GM21737 (cell line): ENCODE measurements around the gene PATE3.

Experiments used
- ATAC-seq: cut with Tn5 transposase; IDR thresholded peaks from one replicate; pipeline ENCODE4 v1.9.1; 2021; ENCODE audit warnings: mild to moderate bottlenecking, moderate library complexity; ENCODE audit not compliant: unreplicated experiment

The PATE3 gene, protein sequence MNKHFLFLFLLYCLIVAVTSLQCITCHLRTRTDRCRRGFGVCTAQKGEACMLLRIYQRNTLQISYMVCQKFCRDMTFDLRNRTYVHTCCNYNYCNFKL

DNA sequence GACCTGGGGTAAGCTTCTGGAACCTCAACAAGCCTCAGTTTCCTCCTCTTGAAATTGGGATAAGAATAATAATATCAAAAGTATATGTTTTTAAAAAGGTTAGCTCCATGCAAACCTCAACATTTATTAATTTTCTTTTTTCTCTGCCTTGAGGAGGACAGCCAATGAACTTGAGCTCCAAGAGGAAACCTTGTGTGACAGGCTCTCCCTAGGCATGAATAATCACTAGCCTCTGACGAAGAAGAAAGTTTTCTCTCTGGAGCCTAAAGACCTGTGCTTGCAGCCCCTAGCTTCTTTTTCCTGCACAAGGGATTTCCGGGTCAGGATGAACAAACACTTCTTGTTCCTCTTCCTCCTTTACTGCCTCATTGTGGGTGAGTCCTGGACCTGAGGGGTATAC, at the start of gene PATE3:
PATE3 (plus strand) TSS at position 301 of the 400 bp plus-strand sequence; CDS start at position 326, 25 bp downstream.
- no peak for ATAC-seq

DNA sequence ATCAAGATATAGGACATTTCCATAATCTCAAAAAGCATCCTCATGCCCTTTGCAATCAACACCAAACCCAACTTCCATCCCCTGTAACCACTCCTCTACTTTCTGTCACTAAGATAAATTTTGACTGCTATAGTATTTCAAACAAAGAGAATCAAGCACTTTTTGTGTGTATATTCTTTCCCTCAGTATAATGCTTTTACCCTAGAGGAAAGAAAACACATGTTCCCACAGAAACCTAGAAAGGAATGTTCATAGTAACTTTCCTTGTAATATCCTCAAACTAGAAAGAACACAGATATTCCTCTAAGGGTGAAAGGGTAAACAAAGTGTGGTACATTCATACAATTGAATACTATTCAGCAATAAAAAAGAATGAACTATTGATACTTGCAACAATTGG, 47.3 kb upstream of the PATE3 start:
- no peak for ATAC-seq

DNA sequence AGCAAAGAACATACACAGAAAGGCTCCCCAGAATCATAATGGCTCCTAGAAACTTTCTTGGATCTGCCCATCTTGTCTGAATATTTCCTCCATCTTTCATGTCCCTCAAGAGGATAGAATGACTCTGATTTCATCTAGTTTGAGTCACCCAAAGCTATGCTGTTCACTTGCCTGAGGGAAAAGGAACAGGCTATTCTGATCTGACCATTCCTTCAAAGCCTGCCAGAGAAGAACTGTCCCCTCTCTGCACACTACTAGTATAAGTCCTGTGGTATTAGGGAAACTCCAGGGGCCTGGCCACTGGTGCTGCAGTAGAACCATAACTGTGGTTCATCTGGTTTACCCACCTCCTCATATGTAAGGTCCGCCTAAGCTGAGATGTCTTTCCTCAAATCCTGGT, 44.2 kb upstream of the PATE3 start:
- no peak for ATAC-seq

DNA sequence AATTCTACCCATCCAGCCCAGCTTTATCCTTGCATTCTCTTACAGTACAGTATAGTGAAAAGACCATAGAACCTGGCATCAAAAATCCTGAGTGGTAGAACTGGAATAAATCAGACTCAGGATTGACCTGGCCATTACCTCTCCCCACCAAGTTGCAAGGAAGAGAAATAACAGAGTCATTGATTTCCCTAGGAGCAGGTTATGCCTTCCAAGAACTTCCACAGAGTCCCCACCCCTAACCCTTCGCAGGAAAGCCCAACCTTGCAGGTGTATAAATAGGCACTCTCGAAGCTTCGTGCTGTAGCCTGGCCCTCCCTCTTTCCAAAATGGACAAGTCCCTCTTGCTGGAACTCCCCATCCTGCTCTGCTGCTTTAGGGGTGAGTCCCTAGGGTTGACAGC, 41.9 kb upstream of the PATE3 start, which contains the start of gene PATE1:
PATE1 (plus strand) TSS at position 301 of the 400 bp plus-strand sequence; CDS start at position 327, 26 bp downstream.
- no peak for ATAC-seq

DNA sequence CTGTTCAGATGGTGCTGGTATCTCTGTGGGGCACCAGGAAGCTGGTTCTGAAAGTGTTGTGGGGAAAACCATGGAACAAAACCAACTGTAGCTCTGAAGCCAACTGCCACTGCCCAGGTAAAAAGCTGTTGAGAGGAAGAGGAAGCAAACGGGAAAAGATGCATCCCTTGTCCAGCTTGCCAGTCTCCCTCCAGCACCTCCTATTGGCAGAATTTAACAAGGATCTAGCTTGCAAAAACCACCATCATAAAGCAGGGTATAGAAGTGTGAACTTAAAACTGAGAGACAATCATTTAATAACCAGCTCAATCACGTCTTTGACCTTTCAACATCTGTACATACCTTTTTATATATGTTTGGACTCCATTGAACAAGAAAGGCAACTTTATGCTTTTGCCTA, 37.3 kb upstream of the PATE3 start:
- ATAC-seq = no peak

DNA sequence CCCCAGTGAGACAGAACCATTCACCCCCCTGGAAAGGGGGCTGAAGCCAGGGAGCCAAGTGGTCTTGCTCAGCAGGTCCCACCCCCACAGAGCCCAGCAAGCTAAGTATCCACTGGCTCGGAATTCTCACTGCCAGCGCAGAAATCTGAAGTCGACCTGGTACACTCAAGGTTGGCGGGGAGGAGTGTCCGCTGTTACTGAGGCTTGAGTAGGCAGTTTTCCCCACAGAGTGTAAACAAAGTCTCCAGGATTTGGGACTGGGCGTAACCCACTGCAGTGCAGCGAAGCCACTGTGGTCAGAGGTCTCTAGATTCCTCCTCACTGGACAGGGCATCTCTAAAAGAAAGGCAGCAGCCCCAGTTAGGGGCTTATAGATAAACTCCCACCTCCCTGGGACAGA, 31.9 kb upstream of the PATE3 start:
- no peak for ATAC-seq

DNA sequence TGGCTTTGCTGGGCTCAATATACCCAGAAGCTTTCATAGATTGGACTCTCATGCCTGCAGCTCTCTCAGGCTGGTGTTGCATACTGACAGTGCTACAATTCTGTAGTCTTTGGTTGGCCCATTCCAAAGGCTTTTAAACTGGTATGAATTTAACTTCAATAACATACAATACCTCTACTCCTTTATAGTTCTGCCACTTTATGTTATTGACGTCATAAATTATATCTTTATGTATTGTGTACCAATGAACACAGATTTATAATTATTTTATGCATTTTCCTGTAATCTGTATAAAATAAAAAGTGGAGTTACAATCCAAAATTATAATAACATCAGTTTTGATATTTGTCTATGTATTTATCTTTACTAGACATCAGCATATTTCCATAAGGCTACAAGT, 25.5 kb upstream of the PATE3 start:
- ATAC-seq = no peak

DNA sequence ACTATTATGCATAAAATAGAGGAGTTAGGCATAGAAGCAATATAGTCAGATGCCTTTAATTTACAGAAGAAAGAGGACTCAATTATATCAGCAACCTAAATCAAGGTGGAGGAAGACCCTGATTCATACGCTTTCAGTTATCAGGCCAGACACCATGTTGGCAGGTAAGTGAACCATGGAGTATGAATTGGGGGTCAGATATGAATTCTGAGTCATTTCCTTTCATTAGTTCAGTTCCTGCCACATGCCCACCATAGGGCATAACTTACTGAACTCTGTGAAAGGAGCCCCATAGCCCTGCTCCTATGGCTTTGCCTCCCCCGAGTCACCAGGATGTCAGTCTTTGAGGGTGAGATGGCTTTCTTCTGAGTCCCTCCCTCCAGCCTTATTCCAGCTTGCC, 24.4 kb upstream of the PATE3 start:
- ATAC-seq = no peak

DNA sequence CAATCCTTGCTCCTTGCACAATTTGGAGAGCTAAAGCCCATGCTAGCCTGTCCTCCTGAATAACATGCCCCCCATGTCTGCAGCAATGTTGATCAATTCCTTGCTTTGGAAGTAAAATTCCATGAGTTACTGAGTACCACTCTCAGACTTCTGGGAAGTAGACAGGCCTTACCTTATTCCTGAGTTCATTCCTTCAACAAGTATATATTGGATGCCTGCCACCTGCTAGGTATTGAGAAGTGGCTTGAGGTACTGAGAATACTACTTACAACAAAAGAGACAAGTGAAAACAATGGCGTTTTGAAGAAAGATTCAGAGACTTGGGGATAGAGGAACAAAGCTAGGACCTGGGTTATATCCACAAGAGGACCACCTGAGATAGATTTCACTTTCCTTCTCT, 21.7 kb upstream of the PATE3 start:
- no peak for ATAC-seq

DNA sequence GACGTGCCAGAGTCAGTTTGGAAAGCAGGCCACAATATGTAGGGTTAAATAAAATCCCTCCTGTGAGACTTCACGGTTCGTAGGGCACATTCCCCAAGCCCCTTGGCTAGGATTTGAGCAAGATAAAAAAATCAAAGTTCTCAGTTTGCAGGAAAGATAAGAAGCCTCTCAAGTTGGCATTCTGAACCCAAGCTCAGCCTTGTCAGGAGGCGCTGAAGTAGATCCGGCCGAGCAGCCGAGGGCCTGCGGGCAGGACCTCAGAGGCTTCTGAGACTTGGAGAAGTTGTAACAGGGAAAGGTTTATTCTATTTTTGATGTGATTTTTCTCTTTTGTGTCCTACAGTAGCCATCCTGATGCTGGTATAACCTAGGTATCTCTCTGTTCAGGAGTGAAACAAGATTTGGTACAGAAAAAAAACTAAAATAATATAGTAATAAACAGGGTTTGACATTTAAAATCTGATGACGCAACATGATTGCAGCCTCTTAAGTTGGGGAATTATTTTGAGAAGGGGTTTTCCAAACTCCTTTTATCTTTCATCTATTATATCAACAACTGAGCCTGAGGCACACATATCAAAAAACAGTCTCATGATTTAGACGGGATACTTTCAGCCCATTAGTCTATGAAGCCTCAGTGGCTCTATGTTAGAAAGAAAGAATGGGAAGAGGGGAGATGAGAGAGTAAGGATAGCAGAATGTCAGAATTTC, 19.4 kb upstream of the PATE3 start:
- no peak for ATAC-seq

DNA sequence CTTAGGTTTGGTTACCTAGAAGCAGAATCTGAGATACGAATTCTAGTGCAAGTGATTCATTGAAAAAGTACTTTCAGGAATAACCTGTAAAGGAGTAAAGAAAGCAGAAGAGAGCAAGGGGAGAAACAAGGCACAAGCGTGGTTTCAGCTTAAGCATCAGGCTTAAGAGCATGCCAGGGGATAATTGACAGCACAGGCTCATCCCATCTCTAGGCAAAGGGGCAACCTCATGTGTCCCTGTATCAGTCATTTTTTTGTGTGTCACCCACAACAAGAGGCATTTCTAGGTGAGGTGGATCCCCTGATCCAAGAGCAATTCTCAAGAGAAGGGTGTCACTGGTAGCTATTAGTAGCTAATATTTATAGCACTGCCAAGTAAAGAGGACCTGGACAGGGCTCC, 17.3 kb upstream of the PATE3 start:
- no peak for ATAC-seq

DNA sequence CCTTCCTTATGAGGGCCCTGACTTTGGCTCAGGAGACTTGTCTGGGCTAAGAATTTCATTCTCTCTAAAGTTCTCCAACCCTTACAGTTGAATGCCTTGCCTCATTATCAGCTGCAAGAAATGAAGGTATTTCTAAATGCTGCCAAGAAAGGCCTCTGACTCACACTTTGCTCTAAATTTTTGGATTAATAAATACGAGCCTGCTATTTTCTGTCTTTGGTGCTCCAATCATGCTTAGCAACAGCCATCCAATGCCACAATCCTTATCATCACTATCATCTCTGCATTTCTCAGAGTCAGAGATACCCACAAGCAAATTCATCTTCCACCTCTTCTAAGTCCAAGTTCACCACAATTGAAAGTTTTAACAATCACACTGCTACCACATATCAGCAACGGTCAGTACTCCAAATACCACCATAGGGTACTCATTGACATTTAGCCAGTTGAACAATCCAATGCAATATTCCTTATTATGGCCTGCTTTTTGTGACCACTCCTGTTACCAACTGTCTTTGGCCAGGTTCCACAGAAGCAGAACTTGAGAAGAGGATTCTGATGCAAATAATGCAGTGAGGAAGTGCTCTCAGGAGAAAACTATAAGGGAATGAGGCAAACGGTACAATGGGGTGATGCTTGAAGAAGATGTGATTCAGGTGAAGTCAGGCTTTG, 15.0 kb upstream of the PATE3 start:
- no peak for ATAC-seq

DNA sequence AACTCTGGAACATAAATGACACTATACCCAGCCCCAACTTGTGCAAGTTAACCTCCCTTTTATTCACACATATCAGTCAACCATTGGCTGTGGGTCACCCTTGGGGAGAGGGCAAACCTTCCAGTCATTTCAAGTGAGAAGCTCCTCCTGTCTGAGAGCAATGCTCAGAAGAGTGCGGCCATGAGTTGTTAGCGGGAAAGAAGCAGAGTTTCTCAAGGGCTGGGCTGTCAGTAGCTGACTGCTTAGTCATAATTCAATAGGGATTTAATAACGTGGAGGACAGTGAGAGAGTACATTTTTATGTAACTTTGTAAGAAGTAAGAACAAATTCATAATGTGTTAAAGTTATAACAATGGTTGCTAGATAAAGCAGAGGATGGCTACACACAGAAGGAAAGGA, 14.4 kb upstream of the PATE3 start:
- ATAC-seq = no peak

DNA sequence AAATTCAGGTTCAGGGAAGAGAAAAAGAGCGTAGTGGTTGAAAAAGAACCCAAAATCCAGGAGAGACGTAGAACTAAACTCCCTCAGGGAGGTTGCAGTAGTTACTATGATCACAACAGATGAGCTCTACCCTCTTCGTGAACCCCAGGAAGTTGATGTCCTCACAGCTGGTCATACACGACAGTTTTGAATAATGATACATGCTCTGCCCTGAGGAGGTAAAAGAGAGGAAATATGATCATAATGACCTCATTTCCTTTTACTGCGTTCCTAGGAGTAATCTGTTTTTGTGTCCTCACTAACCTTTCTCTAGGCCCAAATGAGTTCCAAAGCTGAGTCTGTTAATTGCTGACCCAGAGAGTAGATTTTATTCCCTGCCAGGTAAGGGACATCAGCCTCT, 10.6 kb upstream of the PATE3 start:
- ATAC-seq = no peak

DNA sequence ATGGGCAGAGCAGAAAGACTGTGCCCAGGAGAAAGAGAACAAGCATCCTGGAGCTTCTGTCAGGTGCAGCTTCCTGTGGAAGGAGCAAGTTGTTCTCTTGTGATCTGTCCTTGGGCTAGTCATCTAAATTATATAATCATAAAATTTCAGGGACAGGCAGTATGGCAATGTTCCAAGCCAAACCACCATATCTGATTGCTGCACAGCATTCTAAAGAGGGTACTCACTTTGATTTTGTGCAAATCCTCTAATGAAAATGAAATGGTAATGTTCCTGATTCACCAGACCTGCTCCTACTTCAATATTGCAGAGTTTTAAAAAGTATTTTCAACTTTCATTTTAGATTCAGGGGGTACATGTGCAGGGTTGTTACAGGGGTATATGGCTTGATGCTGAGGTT, 9.2 kb upstream of the PATE3 start, which contains the start of gene PATE2:
PATE2 (minus strand) TSS at position 101 of the 400 bp plus-strand sequence; CDS start at position 46, 55 bp downstream.
- no peak for ATAC-seq

DNA sequence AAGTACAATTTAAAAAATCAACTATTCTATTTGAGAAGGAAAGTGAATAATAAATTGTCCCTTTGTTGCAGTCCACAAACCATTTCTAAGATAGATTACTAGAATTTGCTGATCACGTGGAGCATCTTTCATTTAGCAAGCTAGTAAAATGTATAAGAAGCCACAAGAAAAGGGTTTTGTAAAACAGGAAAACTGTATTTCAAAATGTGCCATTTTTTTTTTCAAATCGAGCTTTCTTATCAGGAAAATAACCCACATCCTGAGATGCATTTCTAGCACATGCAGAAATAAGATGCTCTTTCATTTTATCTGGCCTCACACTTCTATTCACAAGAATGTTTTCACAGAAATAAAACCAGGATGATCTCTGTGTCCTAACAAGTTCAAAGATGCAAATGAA, 3.2 kb upstream of the PATE3 start:
- no peak for ATAC-seq

DNA sequence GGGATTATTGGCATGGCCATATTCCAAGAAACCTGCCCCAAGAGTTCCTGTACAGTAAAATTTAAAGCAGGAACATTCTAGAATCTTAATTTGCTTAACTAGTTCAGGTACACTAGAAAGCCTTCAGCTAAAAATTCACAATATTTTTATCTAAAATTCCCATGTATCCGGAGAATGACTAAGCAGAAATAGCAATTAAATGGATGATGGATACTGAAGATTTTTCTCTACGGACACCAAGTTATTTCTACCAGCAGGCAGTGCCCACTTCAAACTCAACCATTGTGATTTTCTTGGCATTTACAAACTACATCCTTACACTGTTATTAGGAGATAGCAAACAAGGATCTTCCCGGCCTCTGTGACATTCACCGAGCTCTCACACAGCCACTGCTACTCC, 2.9 kb downstream of the PATE3 start:
- no peak for ATAC-seq

DNA sequence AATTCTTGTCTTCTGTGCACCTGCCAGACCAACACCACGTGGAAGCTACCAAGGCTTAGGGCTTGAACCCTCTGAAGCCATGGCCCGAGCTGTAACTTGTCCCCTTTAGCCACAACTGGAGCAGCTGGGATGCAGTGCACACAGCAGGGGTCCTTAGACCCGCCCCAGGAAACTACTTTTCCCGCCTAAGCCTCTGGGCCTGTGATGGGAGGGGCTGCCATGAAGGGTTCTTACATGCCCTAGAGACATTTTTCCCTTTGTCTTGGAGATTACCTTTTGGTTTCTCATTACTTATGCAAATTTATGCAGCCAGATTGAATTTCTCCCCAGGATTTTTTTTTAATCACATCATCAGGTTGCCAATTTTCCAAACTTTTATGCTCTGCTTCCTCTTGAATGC, 9.7 kb downstream of the PATE3 start:
- ATAC-seq = no peak

DNA sequence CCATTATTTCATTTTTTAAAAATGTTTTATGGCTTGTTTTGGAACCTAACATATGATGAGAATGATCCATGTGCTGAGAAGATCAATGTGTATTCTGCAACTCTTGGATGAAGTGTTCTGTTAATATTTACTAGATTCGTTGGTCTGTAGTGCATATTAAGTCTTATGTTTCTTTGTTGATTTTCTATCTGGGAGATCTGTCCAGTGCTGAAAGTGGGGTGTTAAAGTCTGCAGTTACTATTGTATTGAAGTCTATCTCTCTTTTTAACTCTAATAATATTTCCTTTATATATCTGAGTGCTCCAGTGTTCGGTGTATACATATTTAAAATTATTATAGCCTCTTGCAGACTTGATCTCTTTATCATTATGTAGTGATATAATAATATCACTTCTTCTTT, 11.9 kb downstream of the PATE3 start:
- ATAC-seq = no peak

DNA sequence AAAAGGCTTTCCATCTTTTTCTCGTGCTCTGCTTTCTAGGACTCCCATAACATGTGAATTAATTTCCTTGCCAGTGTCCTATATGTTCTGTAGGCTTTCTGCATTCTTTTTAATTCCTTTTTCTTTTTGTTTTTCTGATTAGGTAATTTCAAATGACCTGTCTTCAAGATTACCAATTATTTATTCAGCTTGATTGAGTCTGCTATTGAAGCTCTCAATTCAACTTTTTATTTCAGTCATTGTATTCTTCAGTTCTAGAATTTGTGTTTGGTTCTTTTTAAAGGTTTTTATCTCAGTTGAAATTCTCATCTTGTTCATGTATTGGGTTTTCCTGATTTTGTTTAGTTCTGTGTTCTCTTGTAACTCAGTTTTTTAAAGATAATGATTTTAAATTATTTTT, 14.5 kb downstream of the PATE3 start:
- ATAC-seq = no peak

DNA sequence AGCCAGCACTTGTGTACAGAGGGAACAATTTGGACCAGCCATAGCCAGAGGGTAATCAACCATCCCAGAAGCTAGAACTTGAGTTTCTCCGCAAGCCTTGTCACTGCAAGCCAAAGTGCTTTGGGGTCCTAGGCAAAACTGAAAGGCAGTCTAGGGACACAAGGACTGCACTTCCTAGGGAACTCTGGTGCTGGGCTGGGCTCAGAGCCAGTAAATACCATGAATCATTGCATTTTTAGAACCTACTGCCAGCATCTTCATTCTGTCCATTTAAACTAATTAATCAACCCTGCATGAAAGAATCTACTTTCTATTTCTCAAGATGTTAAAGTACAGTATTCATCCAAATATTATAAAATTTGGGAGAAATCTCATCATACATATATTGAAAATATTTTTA, 20.0 kb downstream of the PATE3 start:
- no peak for ATAC-seq

DNA sequence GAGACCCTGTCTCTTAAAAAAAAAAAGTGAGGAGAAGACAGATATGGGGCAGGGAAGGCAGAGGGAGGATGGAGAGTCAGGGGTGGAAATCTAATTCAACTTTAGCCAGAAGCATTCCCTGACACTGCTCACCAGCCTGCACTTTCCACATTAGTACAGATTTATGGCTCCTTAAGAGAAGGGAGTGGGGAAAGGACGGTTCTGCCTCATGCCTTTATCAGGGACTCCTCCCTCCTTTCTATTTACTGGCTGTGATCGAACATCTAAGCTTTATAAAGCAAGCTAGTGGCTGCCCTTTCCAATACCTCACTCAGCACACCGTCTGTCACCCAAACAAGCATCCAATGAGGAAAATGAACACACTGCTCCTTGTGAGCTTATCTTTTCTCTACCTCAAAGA, 45.1 kb downstream of the PATE3 start, which contains the start of gene PATE4:
PATE4 (plus strand) TSS at position 301 of the 400 bp plus-strand sequence; CDS start at position 345, 44 bp downstream.
- no peak for ATAC-seq
